NCI-H774 (cell line): ENCODE measurements around the gene SFT2D3.

Experiments
- DNase-seq: peaks from one replicate; lab custom pipeline; 2025; lab: John Stamatoyannopoulos, UW

Gene SFT2D3, protein sequence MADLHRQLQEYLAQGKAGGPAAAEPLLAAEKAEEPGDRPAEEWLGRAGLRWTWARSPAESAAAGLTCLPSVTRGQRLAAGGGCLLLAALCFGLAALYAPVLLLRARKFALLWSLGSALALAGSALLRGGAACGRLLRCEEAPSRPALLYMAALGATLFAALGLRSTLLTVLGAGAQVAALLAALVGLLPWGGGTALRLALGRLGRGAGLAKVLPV

DNA sequence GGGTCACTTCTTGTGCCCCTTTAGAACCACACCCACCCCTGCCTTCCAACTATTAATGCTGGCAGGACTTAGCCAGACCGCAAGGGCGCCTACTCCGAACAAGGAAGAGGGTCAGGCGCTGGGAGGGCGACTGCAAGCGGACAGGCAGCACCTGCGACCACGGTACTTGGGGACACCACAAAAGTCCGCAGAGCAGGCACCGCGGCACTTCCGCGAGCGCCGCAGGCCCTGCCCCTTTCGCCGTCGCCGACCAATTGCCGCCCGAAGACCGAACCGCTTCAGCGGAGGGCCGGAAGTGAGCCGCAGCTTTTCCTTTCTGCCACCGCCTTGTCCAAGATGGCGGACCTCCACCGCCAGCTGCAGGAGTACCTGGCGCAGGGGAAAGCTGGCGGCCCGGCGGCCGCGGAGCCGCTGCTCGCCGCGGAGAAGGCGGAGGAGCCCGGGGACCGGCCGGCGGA lies at the start of gene SFT2D3:
Gene SFT2D3, plus strand, starts transcription at position 305 of the 458 bp plus-strand sequence. Its CDS starts 32 bp downstream, at position 337.
- peak; percentile 93 for DNase-seq

DNA sequence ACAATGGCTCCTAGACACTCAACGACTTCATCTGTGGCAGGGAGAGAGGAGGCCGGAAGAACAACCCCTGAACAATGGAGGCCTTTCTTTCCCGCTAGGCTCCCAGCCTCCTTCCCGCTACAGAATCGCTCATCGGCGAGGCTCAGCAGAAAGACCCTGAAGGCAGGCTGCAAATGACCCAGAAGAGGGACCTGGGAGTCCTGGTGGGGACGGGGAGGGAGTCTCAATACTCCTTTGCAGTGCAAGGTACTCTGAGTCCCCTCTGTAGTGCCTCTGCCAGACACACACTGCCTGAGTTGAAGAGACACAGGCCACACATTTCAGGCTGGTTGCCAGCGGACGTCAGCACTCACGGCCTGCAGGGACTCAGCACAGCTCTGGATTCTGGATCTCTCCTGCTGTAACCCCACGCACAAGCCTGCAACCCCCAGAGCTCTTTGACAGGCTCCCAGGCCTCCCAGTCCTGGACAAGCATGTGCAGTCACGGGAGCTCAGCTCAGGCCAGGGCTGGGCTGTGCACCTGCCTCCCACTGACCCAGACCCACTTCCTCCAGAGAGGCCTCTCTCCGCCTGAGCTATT lies 49.2 kb upstream of the SFT2D3 start:
- no peak for DNase-seq

DNA sequence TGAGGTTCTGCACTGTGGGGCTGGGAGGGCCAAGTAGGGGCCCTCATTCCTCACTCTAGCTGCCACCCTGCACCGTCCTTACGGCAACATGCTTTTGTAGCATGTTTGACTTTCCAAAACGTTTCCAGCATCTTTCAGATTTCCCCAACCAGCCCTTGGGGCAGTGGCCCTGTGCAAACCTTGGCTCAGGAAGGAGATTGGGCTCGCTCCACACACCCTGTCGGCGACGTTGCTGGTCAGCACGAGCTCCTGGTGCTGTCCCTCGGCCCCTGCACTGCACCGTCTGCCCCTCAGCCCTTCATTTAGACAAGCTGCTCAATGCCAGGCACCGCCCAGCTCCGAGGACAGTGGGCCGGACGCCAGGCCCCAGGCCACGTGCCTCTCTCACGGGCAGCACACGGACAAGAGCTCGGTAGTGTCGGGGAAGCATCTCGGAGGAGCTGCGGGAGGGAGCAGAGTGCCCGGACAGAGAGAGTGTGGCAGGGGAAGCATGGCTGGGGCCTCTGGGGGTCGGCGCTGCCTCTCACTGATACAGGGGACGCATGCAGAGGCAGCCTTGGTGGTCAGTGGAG lies 48.4 kb upstream of the SFT2D3 start:
- no peak for DNase-seq

DNA sequence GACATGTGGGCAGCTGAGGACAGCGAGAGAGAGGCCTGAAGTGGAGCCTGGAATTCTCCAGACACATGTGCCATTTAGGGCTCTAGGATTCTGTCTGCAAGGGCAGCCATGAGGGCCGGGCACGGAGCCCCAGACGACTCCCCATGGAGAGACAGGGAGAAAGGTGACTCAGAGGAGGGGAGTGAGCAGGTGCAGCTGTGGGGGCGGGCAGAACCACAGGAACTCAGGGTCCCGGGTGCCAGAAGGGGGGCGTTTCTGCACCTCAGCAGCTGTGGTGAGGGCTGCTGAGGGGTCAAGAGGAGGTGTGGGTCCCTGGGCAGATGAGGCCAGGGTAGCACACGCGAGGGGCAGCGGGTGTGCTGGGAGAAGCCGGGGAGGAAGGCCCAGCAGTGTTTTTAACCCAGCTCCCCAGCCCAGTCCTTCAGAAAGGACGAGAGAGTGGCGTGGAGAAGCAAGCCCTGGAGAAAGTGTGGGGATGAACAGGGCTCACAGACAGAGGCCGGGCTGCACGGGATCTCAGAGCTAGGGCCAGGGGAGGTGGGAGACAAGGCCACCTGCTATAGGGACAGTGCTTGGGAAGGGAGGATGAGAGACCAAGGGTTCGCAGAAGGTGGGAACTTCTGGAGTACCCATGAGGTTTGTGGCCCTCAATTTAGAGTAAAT lies 47.7 kb upstream of the SFT2D3 start:
- no peak for DNase-seq

DNA sequence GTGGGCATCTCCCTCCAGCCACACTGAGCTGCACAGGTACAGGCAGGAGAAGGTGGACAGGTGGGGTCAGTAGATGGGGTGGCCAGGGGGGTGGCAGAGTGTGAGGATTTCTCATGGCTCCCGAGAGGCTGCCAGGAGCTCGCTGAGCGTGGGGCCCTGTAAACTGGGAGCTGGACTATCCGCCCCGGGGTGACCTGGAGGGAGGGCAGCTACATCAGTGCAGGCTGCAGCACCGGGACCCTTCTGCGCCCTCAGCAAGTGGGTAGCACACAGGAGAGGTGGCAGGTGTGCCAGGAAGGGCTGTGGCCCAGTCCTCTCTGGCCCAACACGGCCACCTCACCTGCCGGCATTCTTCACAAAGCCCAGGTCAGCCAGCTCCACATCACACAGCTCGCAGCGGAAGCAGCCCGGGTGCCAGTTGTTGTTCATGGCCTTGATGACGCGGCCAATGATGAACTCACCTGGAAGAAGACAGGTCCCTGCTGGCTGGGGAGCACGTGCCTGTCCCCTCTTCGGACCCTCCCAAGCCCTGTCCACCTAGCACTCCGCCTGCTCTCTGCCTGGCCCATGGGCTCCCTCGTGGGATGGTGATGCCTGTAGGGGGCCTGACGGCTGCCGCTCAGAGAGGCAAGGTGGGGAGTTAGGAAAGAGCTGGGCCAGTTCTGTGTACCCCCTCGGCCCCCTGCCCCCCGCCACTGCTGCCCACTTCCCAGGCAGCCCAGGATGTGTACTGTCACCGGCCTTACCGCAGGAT lies 47.0 kb upstream of the SFT2D3 start:
- DNase-seq: no peak

DNA sequence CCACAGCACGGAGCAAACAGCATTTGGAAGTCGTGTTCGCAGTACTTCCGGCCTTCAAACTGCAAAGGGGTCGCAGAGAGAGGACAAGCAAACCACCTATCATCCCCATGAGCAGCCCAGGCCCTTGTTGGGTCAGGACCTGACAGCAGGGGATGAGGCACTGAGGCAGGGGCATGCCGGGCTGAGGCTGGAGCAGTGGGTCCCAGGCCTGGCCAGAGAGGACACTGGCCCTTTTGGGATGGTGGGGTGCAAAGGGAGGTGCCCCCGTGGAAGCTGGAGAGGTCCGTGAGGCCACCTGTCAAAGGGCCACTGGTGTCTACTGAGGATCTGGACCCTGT lies 46.5 kb upstream of the SFT2D3 start:
- no peak for DNase-seq

DNA sequence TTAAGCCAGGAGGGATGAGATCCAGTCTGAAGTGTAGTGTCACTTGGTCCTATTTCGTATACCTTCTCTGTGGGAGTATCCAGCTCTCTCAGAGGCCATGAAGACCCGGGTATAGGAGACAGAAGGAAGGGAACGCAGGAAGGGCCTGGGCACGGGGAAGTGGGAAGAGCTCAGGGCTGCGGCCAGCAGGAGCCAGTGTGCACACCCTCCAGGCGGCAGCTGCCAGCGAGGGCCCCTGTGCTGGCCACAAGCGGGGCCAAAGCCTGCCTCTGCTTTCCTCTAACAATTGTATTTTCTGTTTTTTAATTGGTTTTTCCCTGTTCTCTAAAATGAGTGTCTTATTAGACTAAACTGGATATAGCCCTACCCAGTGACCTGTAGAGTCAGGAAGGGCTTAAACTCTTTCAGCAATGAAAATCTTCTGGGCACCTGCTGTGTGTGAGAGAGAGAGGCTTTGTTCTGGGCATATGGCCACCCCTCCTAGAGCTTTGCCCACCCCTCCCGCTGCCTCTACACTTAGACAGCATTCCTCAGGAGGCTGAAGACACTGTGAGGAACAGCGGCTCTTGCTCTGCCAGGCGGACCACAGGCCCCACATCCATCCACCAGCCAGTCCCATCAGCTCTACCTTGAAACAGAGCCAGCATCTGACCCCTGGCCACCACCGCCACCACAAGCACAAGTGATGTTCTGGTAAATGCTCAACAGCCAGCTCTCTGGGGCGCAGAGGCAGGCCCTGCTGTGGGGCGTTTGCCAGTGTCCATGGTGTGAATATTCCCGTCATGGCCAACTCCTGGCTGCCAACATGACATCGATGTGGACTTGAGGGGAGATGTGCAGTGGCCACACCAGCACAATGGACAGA lies 45.9 kb upstream of the SFT2D3 start:
- DNase-seq: no peak

DNA sequence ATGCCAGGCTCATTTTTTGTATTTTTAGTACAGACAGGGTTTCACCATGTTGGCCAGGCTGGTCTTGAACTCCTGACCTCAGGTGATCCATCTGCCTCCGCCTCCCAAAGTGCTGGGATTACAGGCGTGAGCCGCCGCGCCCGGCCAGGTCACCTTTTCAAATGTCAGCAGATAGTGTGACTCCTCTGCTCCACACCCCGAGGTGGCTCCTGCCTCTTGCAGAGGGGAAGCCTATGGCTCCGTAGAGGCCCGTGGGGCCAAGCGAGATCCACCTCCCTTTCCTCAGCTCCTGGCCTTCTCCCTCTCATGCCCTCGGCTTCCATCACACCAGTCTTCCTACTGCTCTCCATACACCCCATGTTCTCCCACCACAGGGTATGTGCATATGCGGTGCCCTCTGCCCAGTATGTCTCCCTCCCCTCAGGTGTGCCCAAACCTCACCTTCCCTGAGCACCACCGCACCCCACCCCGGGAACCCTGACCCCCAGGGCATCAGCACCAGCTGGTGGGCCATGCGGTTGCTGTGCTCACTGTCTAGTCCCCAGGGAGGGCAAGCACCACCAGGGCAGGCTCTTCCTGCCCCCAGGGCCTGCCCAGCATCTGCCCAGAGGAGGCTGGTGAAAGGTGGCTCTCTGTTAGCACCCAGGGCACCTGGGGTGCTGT lies 44.6 kb upstream of the SFT2D3 start:
- no peak for DNase-seq

DNA sequence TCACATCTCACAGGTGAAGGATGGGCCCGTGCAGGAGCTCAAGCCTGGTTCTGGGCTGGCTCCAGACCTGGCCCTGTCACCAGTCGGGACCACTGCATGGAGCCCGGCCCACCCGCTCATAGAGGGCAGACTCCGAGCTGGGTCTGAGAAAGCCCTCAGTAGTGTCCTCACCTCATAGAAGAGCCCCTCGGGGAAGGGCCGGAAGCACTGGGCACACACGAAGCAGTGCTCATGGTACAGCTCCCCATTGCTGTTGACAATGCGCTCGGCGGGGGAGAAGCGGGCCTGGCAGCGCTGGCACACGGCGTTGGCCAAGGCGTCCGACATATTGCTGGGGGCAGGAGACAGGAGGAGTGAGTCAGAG lies 44.1 kb upstream of the SFT2D3 start:
- no peak for DNase-seq

DNA sequence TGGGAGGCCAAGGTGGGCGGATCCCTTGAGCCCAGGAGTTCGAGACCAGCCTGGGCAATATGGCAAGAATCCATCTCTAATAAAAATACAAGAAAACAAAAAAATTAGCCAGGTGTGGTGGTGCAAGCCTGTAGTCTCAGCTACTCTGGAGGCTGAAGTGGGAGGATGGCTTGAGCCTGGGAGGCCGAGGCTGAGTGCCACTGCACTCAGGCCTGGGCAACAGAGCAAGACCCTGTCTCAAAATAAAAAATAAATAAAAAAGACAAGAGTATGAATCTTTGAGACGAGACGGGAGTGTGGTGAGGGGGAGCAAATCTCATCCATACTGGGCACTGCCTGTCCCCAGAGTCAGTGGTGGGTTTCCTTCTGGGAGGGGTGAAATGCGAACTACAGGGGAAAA lies 43.2 kb upstream of the SFT2D3 start:
- no peak for DNase-seq

DNA sequence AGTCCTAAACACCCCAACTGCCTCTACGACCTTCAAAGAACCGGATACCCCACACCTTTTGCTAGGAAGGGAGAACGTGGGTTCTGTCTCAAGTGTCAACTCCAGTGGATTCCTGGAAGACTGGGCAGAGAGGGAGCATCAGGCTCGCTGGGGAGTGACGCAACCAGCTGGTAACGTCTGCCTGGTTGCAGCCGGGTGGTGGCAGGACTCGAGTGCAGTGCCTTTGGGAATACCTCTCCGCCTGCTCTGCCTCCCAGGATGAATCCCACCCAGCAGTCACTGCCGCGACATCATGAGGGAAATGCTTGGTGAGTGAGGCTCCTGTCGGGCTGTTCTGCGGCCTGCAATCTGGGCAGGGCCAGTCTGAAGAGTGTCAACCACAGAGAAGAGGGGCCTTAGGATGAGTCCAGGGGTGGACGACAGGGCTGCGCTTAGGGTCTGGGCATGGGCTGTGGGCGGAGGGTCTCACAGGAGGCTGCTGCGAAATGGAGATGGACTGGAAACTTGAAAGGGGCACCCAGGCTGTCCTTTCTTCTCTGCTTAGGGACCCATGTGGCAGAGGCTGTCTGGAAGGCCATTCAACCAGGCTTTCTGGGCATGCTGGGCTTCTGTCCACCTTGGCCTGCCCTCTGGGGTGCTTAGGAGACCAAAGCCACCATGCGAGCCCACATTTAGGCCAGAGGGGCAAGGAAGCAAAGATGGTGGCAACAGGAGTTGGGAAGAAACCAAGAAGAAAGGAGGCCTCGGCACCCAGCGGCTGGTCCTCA lies 42.5 kb upstream of the SFT2D3 start:
- DNase-seq: no peak

DNA sequence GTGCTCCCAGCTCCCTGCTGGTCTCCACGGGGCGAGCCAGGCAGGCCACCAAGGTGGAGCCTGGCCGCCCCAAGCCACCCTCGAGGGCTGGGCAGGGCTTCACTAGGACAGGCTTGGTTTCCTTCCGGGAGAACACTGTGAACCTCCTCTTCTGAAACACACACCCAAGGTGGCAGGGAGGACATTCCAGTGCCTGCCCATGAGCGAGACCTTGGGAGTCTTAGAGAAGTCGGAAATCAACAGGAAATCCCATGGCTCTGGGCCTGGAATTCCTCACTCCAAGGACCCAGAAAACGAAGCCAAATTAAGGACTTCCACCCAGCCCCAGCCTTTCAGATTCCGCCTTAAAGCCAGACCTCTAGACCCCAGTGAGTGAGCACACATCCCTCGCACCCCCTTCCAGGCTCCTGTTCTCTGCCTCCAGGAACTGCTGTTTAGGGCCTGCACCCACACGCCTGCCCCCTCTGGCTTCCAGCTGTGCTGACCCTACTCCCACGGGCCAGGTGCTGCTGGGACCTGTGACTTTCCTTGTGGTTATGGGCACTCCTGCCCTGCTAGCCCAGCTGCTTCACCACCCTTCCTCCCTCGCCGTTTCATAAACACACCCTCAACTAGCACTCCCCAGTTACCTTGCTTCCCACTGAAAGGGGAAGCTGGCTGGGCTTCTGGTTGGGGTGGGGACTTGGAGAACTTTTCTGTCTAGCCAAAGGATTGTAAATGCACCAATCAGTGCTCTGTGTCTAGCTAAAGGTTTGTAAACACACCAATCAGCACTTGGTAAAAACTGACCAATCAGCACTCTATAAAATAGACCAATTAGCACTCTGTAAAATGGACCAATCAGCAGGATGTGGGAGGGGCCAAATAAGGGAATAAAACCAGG lies 41.6 kb upstream of the SFT2D3 start:
- no peak for DNase-seq

DNA sequence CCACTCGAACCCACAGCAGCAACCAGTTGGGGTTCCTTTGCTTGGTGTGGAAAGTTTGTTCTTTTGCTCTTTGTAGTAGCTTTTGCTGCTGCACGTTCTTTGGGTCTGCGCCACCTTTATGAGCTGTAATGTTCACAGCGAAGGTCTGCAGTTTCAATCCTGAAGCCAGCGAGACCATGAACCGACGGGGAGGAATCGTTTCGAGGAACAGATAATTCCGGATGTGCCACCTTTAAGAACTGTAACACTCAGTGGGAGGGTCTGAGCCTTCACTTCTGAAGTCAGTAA lies 41.1 kb upstream of the SFT2D3 start:
- no peak for DNase-seq

DNA sequence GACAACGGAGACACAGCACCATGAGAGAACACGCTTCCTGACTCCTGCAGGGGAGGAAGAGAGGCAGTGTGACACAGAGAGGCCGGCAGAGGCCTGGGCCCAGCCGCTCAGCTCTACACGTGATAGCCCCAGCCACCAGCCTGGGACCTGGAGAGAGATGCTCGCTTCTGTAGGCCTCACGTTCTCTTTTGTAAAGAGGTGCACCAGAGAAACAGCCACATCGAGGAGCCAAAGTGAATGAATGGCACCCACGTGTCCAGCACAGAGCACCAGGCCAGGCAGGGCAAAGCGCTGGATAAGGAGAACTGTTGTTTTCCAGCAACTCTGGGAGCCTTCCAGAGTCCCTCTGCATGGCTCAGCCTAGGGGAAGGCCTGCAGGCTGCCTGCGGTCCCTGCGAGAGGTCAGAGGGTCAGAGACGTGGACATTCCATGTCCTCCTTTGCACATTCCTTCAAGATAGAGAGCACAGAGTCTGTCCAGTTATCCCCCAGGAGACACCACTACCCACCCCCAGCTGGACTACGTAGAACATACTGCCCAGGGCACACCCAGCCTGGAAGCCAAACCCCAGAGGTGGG lies 40.1 kb upstream of the SFT2D3 start:
- no peak for DNase-seq

DNA sequence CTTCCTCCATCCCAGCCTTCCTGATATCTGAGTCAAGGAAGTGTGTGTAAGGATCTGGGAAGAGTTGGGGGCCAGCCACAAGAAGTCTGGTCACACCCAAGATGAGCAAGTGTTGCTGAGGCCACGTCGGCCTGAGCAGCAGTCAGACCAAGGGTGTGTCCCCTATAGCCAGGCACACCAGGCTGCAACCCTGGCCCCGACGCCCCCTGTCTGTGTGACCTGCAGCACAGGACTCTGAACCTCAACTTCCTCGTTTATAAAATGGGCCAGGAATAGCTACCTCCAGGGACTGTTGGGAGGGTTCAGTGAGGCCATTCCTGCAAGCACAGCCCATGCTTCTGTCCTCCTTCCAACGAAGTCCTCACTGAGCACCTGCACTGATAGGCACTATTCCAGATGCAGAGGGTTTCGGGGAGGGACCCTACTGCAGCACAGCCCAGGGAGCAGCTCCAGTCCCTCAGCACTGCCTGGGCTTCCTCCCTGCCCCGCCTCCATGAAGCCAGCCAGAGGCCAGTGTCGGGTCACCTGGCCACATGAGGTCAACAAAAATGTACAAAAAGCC lies 39.3 kb upstream of the SFT2D3 start:
- DNase-seq: no peak

DNA sequence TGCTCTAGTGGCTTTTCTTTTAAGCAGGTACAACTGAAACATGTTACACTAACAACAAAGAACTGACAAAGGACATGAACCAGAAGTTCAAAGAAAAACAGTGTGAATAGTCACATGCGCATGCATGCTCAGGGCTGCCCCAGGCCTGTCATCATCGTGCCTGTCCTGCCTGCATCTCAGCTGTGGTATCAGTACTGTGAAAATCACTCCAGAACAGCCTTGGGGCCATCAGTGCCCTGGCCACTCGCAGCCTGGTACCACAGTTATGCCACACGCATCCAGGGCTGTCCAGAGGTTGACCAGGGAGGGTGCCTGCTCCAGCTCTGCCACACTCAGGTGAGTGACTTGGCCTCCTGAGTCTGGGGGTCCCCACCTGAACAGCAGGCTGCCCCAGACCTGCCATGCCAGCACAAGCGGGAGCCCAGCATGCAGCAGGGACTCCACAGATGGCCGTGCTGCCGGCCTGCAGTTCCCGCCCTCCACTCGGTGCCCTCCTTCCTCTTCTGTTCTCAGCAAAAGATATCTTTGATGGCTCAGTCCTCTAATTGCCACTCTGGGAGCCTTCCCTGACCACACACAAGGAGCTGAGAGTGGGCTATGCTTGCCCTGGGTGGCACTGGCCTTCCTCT lies 38.2 kb upstream of the SFT2D3 start:
- DNase-seq: no peak

DNA sequence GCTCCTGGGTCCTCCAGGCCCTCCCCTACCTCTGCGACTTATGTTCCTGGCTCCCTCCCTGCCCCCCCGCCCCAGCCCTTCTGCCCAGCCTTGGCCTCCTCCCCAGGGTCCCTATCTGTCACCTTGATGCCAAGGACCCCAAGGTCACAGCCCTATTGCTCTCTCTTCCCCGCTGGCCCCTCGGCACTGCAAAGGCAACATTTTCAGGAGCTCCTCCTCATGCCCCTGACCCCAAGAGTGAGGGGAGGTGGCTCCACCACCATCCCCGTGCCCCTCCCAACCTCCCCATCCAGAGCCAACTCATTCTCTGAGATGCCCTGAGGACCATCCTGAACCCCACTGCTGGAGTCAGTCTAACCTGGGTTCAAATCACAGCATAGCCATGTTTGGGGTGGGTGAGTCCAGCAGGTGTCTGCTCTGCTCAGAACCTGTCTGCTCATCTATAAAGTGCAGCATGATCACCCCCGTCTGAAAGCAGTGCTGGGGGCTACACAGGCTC lies 37.7 kb upstream of the SFT2D3 start:
- DNase-seq: no peak
